Testis (tissue), 3 donors: ENCODE data around the gene MOCS2. TPM values are rescaled to one million over a fixed set of nuclear protein-coding genes. Genes with fewer than 3 reads are reported as not detected.

Source experiments
- DNase-seq: peaks from one replicate; pipeline ENCODE4 v3.0.0-alpha.2; 2019
- H3K27ac ChIP-seq, 2 donors: fragments of 200-600 bp; sonication (generic); one replicate each; pipeline ENCODE4 v1.5.1; 2019
- H3K27me3 ChIP-seq: fragments of 200-600 bp; sonication (generic); one replicate; pipeline ENCODE4 v1.5.1; 2019
- H3K36me3 ChIP-seq: fragments of 200-600 bp; sonication (generic); one replicate; pipeline ENCODE4 v1.5.1; 2017; ENCODE audit warnings: low read depth; ENCODE audit errors: missing control alignments
- H3K4me1 ChIP-seq: fragments of 200-600 bp; sonication (generic); one replicate; pipeline ENCODE4 v1.5.1; 2019
- H3K4me3 ChIP-seq, 2 donors: fragments of 200-600 bp; sonication (generic); one replicate each; pipeline ENCODE4 v1.5.1; 2017 to 2019
- H3K9me3 ChIP-seq: fragments of 200-600 bp; sonication (generic); one replicate; pipeline ENCODE4 v1.5.1; 2017
- POLR2A ChIP-seq: fragments of 450-650 bp; IDR thresholded peaks from one replicate; pipeline ENCODE4 v1.6.1; 2017; ENCODE audit warnings: antibody characterized with exemption, mild to moderate bottlenecking, moderate library complexity
- WGBS, 2 donors: methylation state at CpG; one replicate each; pipeline ENCODE4 v1.1.5; 2018; 5-methylcytosine and 5-hydroxymethylcytosine counted together
- intact Hi-C: fragments of 100-400 bp; cut with DNase I; formaldehyde crosslinking; loops from one replicate; pipeline ENCODE4 v1.15.1; 2023; ENCODE audit warnings: low total_unique reads
- polyA plus RNA-seq: library from polyadenylated mRNA; stranded (reverse); fragments of 350-450 nt; fragmentation: Illumina TruSeq; extraction: RNeasy Lipid Tissue Mini Kit (QIAGEN cat#74804); gene quantifications from one replicate; pipeline ENCODE4 v1.2.3, GENCODE V29; 2014; ENCODE audit warnings: low read depth, low replicate concordance; ENCODE audit not compliant: insufficient read depth
- total RNA-seq, 2 donors: library from RNA; depleted of rRNA; stranded (reverse); fragments of >200 nt; gene quantifications; one replicate each; pipeline ENCODE4 v1.2.3, GENCODE V29; 2016
- TF ChIP-seq, protein P1 (sequence below), 3 experiments: fragments of 450-650 bp in 2 of 3; fragments of 200-600 bp in 1 of 3; sonication (generic) in 1 of 3; IDR thresholded peaks; one replicate each; pipeline ENCODE4 v1.5.1; 2016 to 2019; ENCODE audit warnings: antibody characterized with exemption in 3 of 3, mild to moderate bottlenecking in 2 of 3, moderate library complexity in 1 of 3

Gene MOCS2
- total and polyA plus RNA-seq, 3 donors from 2014 or later = 39.6 to 46.1 (median 45.6) TPM

DNA sequence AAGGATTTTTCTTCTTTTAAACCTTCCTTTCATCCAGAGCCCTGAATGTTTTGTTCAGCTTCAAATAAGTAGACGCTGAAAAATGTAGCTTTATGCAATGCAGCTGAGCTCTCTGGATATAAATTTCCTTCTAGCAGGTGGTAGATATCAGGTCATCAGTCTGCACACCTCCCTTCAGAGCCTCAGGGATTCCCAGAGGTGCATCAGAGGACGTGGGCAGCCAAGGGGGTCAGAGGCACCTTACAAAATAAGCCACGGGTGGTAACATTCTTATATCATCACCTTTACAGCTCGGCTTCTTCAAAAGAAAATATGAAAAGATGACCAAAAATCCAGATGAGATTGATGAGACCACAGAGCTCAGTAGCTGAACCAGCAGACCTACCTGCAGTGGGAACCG, 19.3 kb downstream of the MOCS2 start:
- Histone ChIP-seq H3K4me3 (no peak overlapping the region), H3K27me3 (no peaks in the 10 kb centered on the region), H3K36me3 (no peaks in the 10 kb centered on the region), H3K4me1 (no peaks in the 10 kb centered on the region), H3K27ac (no peak overlapping the region), H3K9me3 (no peaks in the 10 kb centered on the region)
- WGBS, 2 donors = 71 to 81% methylated on average over 5 of the region's 5 CpGs
- intact Hi-C loops = no loop called here
- no peak for TF ChIP-seq POLR2A
- TF ChIP-seq, protein P1, sequence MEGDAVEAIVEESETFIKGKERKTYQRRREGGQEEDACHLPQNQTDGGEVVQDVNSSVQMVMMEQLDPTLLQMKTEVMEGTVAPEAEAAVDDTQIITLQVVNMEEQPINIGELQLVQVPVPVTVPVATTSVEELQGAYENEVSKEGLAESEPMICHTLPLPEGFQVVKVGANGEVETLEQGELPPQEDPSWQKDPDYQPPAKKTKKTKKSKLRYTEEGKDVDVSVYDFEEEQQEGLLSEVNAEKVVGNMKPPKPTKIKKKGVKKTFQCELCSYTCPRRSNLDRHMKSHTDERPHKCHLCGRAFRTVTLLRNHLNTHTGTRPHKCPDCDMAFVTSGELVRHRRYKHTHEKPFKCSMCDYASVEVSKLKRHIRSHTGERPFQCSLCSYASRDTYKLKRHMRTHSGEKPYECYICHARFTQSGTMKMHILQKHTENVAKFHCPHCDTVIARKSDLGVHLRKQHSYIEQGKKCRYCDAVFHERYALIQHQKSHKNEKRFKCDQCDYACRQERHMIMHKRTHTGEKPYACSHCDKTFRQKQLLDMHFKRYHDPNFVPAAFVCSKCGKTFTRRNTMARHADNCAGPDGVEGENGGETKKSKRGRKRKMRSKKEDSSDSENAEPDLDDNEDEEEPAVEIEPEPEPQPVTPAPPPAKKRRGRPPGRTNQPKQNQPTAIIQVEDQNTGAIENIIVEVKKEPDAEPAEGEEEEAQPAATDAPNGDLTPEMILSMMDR (IDR thresholded peaks at IDR 0.05) = no peak
- no peak for DNase-seq

DNA sequence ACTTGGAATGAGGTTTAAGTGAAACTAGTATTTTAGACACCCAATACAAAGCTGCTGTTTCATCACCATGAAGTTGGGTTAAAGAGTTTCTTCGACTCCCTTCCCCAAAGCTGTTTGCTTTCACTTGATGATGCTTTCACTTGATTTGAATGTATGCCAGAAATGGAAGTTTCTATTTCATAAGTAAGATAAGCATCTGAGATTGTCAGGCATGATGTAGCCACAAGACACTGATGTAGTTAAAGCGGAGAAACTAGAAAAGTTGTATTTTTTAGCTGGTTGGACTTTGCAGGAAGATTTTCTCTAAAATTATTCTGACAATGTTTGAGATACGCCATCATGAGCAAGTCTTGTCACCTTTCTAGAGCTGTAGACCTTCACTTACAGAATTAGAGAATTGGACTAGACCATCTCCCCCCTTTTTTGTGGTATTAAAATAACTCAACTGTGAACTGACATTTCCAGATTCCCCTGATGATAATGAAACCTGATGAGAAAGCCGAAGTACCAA, 20.0 kb downstream of the MOCS2 start:
- no peaks in the 10 kb centered on the region for H3K9me3 ChIP-seq
- no peak for DNase-seq
- 82 to 84% methylated on average over 4 of the region's 4 CpGs for WGBS, 2 donors

DNA sequence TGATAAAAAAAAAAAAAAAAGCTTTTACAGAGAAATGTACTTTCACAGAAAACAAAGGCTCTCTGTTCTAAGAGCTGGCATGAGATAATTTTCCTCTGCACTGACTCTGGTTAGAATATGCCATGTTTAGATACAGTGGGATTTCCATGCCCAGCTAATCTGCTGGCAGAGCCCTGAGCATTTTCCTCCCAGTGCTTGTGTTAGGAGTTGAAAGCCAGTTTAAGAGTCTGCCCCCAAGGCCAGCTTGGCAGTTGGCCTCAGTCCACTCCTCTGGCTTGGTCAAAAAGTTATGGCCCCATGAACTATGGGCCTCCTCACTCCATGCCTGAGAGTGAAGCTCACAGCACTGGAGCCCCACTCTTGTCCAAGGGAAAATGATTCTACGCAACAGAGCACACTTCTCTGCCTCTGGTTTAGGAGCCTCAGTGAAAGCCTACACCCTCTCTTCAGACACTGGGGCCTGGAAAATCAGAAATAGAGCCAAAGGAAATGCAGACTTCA, 21.9 kb downstream of the MOCS2 start:
- Histone ChIP-seq H3K27me3 (no peaks in the 10 kb centered on the region), H3K9me3 (no peaks in the 10 kb centered on the region), H3K4me1 (no peaks in the 10 kb centered on the region), H3K27ac (peak overlapping the region in 1 of 2 donors; percentile 11), H3K4me3 (no peak overlapping the region), H3K36me3 (no peaks in the 10 kb centered on the region)
- DNase-seq = peak; percentile 40
- TF ChIP-seq POLR2A = no peak
- TF ChIP-seq, protein P1 (IDR thresholded peaks at IDR 0.05) = no peak
- intact Hi-C loops = no loop called here
- 30 to 73% methylated on average over 1 of the region's 1 CpG for WGBS, 2 donors

More for the DNA sequence above, 20.0 kb downstream of the MOCS2 start:
- intact Hi-C loops = no loop called here
- TF ChIP-seq POLR2A = no peak
- TF ChIP-seq, protein P1 (IDR thresholded peaks at IDR 0.05) = no peak
- Histone ChIP-seq H3K27ac (no peak overlapping the region), H3K36me3 (no peaks in the 10 kb centered on the region), H3K4me1 (no peaks in the 10 kb centered on the region), H3K27me3 (no peaks in the 10 kb centered on the region), H3K4me3 (no peak overlapping the region)

DNA sequence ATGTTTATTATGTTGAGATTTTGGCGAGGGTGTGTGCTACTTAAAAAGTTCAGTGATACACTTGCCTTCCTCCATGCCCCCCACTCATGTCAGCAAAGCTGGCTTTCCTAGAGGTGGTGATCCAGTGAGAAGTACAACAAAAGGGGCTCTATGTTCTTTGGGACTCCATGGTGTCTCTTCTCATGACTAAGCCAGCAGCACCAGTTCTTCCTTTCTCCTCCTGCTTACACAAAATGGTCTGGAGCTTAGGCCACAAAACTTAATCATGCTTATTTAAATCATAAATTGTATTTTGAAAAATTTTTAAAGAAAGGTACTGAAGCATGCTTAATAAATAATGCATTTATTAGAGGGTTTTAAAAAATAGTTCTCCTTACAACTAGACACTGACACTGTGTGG, 22.4 kb downstream of the MOCS2 start:
- Histone ChIP-seq H3K9me3 (no peaks in the 10 kb centered on the region), H3K4me1 (no peaks in the 10 kb centered on the region), H3K27ac (no peak overlapping the region), H3K36me3 (no peaks in the 10 kb centered on the region), H3K4me3 (no peak overlapping the region), H3K27me3 (no peaks in the 10 kb centered on the region)
- TF ChIP-seq, protein P1 (IDR thresholded peaks at IDR 0.05) = no peak
- no peak for TF ChIP-seq POLR2A
- DNase-seq = no peak
- 87 to 93% methylated on average over 1 of the region's 1 CpG for WGBS, 2 donors
- intact Hi-C loops = no loop called here
